SK-N-SH treated with all-trans-retinoic acid at 6 μM for 48 hours (cell line): ENCODE measurements around the gene C12orf42.

Experiments
- ATAC-seq: fragments of 200-7000 bp; cut with Tn5 transposase; 3 replicates; pipeline ENCODE4 v1.9.1; 2020; ENCODE audit warnings: mild to moderate bottlenecking, moderate library complexity
- ARNTL ChIP-seq: fragments of 450-650 bp; formaldehyde crosslinking; IDR thresholded peaks from 2 replicates; pipeline ENCODE4 v1.5.0; 2020; ENCODE audit warnings: low read depth, mild to moderate bottlenecking, moderate library complexity, borderline replicate concordance
- BACH2 ChIP-seq: fragments of 250-450 bp; sonication (Bioruptor Pico); IDR thresholded peaks from 2 replicates; pipeline ENCODE4 v1.9.0; 2021; ENCODE audit warnings: mild to moderate bottlenecking, borderline replicate concordance
- CSDC2 ChIP-seq: fragments of 250-450 bp; sonication (Bioruptor Pico); IDR thresholded peaks from 2 replicates; pipeline ENCODE4 v1.5.0; 2020; ENCODE audit warnings: mild to moderate bottlenecking, moderate library complexity
- CSRNP3 ChIP-seq: fragments of 250-450 bp; sonication (Bioruptor Pico); IDR thresholded peaks from 2 replicates; pipeline ENCODE4 v1.5.1; 2021; ENCODE audit warnings: mild to moderate bottlenecking, moderate library complexity
- ESRRG ChIP-seq: fragments of 250-450 bp; sonication (Bioruptor Pico); IDR thresholded peaks from 2 replicates; pipeline ENCODE4 v1.6.1; 2021; ENCODE audit warnings: mild to moderate bottlenecking
- ISL1 ChIP-seq: fragments of 250-450 bp; sonication (Bioruptor Pico); IDR thresholded peaks from 2 replicates; pipeline ENCODE4 v2.1.2; 2022; ENCODE audit warnings: mild to moderate bottlenecking, moderate library complexity
- OSR1 ChIP-seq: fragments of 250-450 bp; sonication (Bioruptor Pico); IDR thresholded peaks from 2 replicates; pipeline ENCODE4 v1.8.0; 2022; ENCODE audit warnings: moderate library complexity, mild to moderate bottlenecking, inconsistent platforms
- PATZ1 ChIP-seq: fragments of 250-450 bp; sonication (Bioruptor Pico); IDR thresholded peaks from 2 replicates; pipeline ENCODE4 v1.8.0; 2020; ENCODE audit warnings: mild to moderate bottlenecking, moderate library complexity, borderline replicate concordance
- PPARA ChIP-seq: fragments of 250-450 bp; sonication (Bioruptor Pico); IDR thresholded peaks from 2 replicates; pipeline ENCODE4 v1.5.0; 2020; ENCODE audit warnings: mild to moderate bottlenecking, borderline replicate concordance
- RARB ChIP-seq: fragments of 250-450 bp; sonication (Bioruptor Pico); IDR thresholded peaks from 2 replicates; pipeline ENCODE4 v1.8.0; 2021; ENCODE audit warnings: mild to moderate bottlenecking, moderate library complexity
- SNAI2 ChIP-seq: fragments of 250-450 bp; sonication (Bioruptor Pico); IDR thresholded peaks from 2 replicates; pipeline ENCODE4 v1.5.0; 2020; ENCODE audit warnings: mild to moderate bottlenecking, moderate library complexity
- TCF4 ChIP-seq: fragments of 250-450 bp; sonication (Bioruptor Pico); IDR thresholded peaks from 2 replicates; pipeline ENCODE4 v1.8.0; 2021; ENCODE audit warnings: mild to moderate bottlenecking, moderate library complexity, borderline replicate concordance
- TOX ChIP-seq: fragments of 250-450 bp; sonication (Bioruptor Pico); IDR thresholded peaks from 2 replicates; pipeline ENCODE4 v1.8.0; 2021; ENCODE audit warnings: mild to moderate bottlenecking, moderate library complexity, borderline replicate concordance
- TSHZ2 ChIP-seq: fragments of 250-450 bp; sonication (Bioruptor Pico); IDR thresholded peaks from 2 replicates; pipeline ENCODE4 v1.5.0; 2020; ENCODE audit warnings: mild to moderate bottlenecking, moderate library complexity
- ZFP3 ChIP-seq: fragments of 250-450 bp; sonication (Bioruptor Pico); IDR thresholded peaks from 2 replicates; pipeline ENCODE4 v1.5.0; 2020; ENCODE audit warnings: mild to moderate bottlenecking, moderate library complexity
- ZFP30 ChIP-seq: fragments of 450-650 bp; formaldehyde crosslinking; IDR thresholded peaks from 2 replicates; pipeline ENCODE4 v1.5.0; 2022; ENCODE audit warnings: mild to moderate bottlenecking, moderate library complexity
- ZNF565 ChIP-seq: fragments of 450-650 bp; formaldehyde crosslinking; conservative IDR thresholded peaks from 2 replicates; pipeline ENCODE4 v1.5.0; 2020; ENCODE audit warnings: low read depth, mild to moderate bottlenecking, moderate library complexity
- ZNF70 ChIP-seq: fragments of 450-650 bp; formaldehyde crosslinking; IDR thresholded peaks from 2 replicates; pipeline ENCODE4 v1.5.0; 2020; ENCODE audit warnings: mild to moderate bottlenecking, moderate library complexity
- ZNF8 ChIP-seq: fragments of 450-650 bp; formaldehyde crosslinking; IDR thresholded peaks from 2 replicates; pipeline ENCODE4 v1.5.0; 2020; ENCODE audit warnings: mild to moderate bottlenecking, moderate library complexity

The C12orf42 gene

GRCh38 chr12:103301642-103302591 is 193.9 kb downstream of the C12orf42 start (continued):
- no peak for TF ChIP-seq TSHZ2 (CRISPR knock-in tag)
- TF ChIP-seq ZNF565, result no peak

GRCh38 chr12:103288016-103288415 is 207.8 kb downstream of the C12orf42 start:
- no peak for TF ChIP-seq OSR1 (CRISPR knock-in tag)
- TF ChIP-seq ARNTL (CRISPR knock-in tag), result no peak
- no peak for TF ChIP-seq CSRNP3 (CRISPR knock-in tag)
- TF ChIP-seq ZNF8 (CRISPR knock-in tag), result no peak
- TF ChIP-seq TSHZ2 (CRISPR knock-in tag), result no peak
- no peak for TF ChIP-seq SNAI2
- TF ChIP-seq ISL1 (CRISPR knock-in tag), result no peak
- no peak for TF ChIP-seq CSDC2 (CRISPR knock-in tag)
- TF ChIP-seq TCF4 (CRISPR knock-in tag), result no peak
- TF ChIP-seq ZNF70, result no peak
- no peak for ATAC-seq

- no peak for TF ChIP-seq ZFP3
- no peak for TF ChIP-seq TOX (CRISPR knock-in tag)
- TF ChIP-seq OSR1 (CRISPR knock-in tag), result no peak
- no peak for TF ChIP-seq CSDC2 (CRISPR knock-in tag)
- TF ChIP-seq, all 23 proteins: peak for 0
- ATAC-seq, result no peak
These were observed 213.6 kb downstream of the C12orf42 start for GRCh38 chr12:103282124-103282523.

GRCh38 chr12:103279444-103279843 is 216.3 kb downstream of the C12orf42 start:
- ATAC-seq, result no peak
- no peak for TF ChIP-seq CSRNP3 (CRISPR knock-in tag)
- TF ChIP-seq ZFP30, result no peak
- TF ChIP-seq SNAI2, result no peak
- TF ChIP-seq ZFP3, result no peak
- TF ChIP-seq OSR1 (CRISPR knock-in tag), result no peak
- TF ChIP-seq ISL1 (CRISPR knock-in tag), result no peak
- TF ChIP-seq RARB (CRISPR knock-in tag), result no peak
- no peak for TF ChIP-seq TSHZ2 (CRISPR knock-in tag)
- no peak for TF ChIP-seq ESRRG (CRISPR knock-in tag)
- TF ChIP-seq PPARA (CRISPR knock-in tag), result no peak
- no peak for TF ChIP-seq CSDC2 (CRISPR knock-in tag)
- TF ChIP-seq PATZ1 (CRISPR knock-in tag), result no peak
- no peak for TF ChIP-seq BACH2
- TF ChIP-seq ARNTL (CRISPR knock-in tag), result no peak
